K562 (cell line): ENCODE results near the gene MAP3K6. TPM values are rescaled to one million over a fixed set of nuclear protein-coding genes. Genes with fewer than 3 reads are reported as not detected.

Experiments
- ATAC-seq: fragments of 200-7000 bp; cut with Tn5 transposase; 3 replicates; pipeline ENCODE4 v1.9.1; 2020; ENCODE audit warnings: moderate library complexity
- BruUV-seq: library from RNA; stranded (reverse); fragments of 400-500 nt; replicated peaks from 2 replicates; lab custom pipeline; 2021; lab: Mats Ljungman, UMichigan
- CTCF ChIA-PET: fragments of 300-600 bp; formaldehyde crosslinking; extraction: SDS; loops from one replicate; lab custom pipeline; 2021; ENCODE audit warnings: low intra/inter-chr PET ratio; lab: Yijun Ruan, JAX
- POLR2A ChIA-PET: fragments of 300-600, 350-650 bp; sonication (Branson Sonifier 250); formaldehyde crosslinking; extraction: SDS; loops from one replicate; lab custom pipeline; 2021; ENCODE audit warnings: antibody characterized with exemption, inconsistent platforms; lab: Yijun Ruan, JAX
- DNase-seq, 4 experiments: peaks; one replicate each; pipeline versions ENCODE4 v3.0.0 to v3.0.0-alpha.2; 2011 to 2018; ENCODE audit warnings: low spot score in 3 of 4, mixed read lengths in 3 of 4; ENCODE audit errors: extremely low read depth in 1 of 4
- FAIRE-seq: peaks from 2 replicates; lab custom pipeline; 2011; peaks lifted over from hg19 to GRCh38; lab: Jason Lieb, UNC
- H2AFZ ChIP-seq: 2 replicates; pipeline ENCODE4 v1.6.0; 2011; ENCODE audit warnings: low read depth, low read length, control low read depth, inconsistent platforms
- H3K27ac ChIP-seq: fragments of 200-600 bp; 3 replicates; pipeline ENCODE4 v1.8.0; 2011; ENCODE audit warnings: low read depth, mild to moderate bottlenecking, control low read depth, inconsistent platforms, low read length, moderate library complexity, mixed read lengths; ENCODE audit errors: extremely low read depth
- H3K27me3 ChIP-seq, 2 experiments: fragments of 300-600 bp in 1 of 2; 2 replicates in 1 of 2; 3 replicates in 1 of 2; pipeline versions ENCODE4 v1.6.0 to v1.8.0; 2011; ENCODE audit warnings: inconsistent platforms in 2 of 2, low read length in 2 of 2, mild to moderate bottlenecking in 1 of 2, mixed read lengths in 1 of 2, moderate library complexity in 1 of 2; ENCODE audit not compliant: control insufficient read depth in 2 of 2, insufficient read depth in 2 of 2
- H3K36me3 ChIP-seq: fragments of 300-600 bp; 3 replicates; pipeline ENCODE4 v1.8.0; 2011; ENCODE audit warnings: mild to moderate bottlenecking, low read length, inconsistent platforms; ENCODE audit not compliant: control insufficient read depth, insufficient read depth
- H3K4me1 ChIP-seq, 2 experiments: fragments of 200-600 bp in 1 of 2; replicated peaks in 1 of 2; 2 replicates in 1 of 2; 3 replicates in 1 of 2; pipeline versions ENCODE4 v1.5.1 to v1.8.0; 2011; ENCODE audit warnings: inconsistent platforms in 2 of 2, low read length in 2 of 2, mild to moderate bottlenecking in 1 of 2, mixed read lengths in 1 of 2, moderate library complexity in 1 of 2; ENCODE audit not compliant: control insufficient read depth in 2 of 2, insufficient read depth in 2 of 2
- H3K4me2 ChIP-seq: 2 replicates; pipeline ENCODE4 v1.6.1; 2011; ENCODE audit warnings: low read length, control low read depth, inconsistent platforms, mixed read lengths; ENCODE audit not compliant: insufficient read depth
- H3K4me3 ChIP-seq: fragments of 200-600 bp; sonication (generic), shearing (Covaris generic); 2 replicates; pipeline ENCODE4 v1.5.1; 2016; ENCODE audit warnings: control low read depth, inconsistent platforms
- H3K79me2 ChIP-seq: fragments of 200-600 bp; 3 replicates; pipeline ENCODE4 v1.8.0; 2011; ENCODE audit warnings: low read length, inconsistent platforms; ENCODE audit not compliant: control insufficient read depth, insufficient read depth
- H3K9ac ChIP-seq, 2 experiments: 2 replicates each; pipeline versions ENCODE4 v1.6.0 to v1.6.1; 2011; ENCODE audit warnings: low read depth in 2 of 2, low read length in 2 of 2, control low read depth in 1 of 2, inconsistent platforms in 1 of 2, mild to moderate bottlenecking in 1 of 2, mixed read lengths in 1 of 2; ENCODE audit not compliant: insufficient read depth in 1 of 2
- H3K9me1 ChIP-seq: one replicate; pipeline ENCODE4 v1.6.0; 2011; ENCODE audit warnings: inconsistent platforms, mild to moderate bottlenecking, low read length, moderate library complexity; ENCODE audit not compliant: control insufficient read depth, insufficient read depth
- H3K9me3 ChIP-seq: replicated peaks from 2 replicates; pipeline ENCODE4 v1.5.1; 2011; ENCODE audit warnings: low read depth, low read length, inconsistent platforms; ENCODE audit not compliant: control insufficient read depth, insufficient read depth
- H4K20me1 ChIP-seq: replicated peaks from 2 replicates; pipeline ENCODE4 v1.6.1; 2011; ENCODE audit warnings: low read length, inconsistent platforms, mixed read lengths; ENCODE audit not compliant: control insufficient read depth, insufficient read depth
- LARP7 ChIP-seq: fragments of 450-650 bp; IDR thresholded peaks from 2 replicates; pipeline ENCODE4 v1.6.1; 2016
- RB1 ChIP-seq: fragments of 450-650 bp; IDR thresholded peaks from 2 replicates; pipeline ENCODE4 v1.6.1; 2017; ENCODE audit warnings: low read depth, mild to moderate bottlenecking
- SMARCA4 ChIP-seq: fragments of 450-650 bp; IDR thresholded peaks from 2 replicates; pipeline ENCODE4 v1.6.1; 2016
- TBP ChIP-seq: optimal IDR thresholded peaks from 2 replicates; pipeline ENCODE3; 2011; ENCODE audit warnings: low read depth, low read length, improper control_type of control experiment
- ZBTB7A ChIP-seq: IDR thresholded peaks from 2 replicates; pipeline ENCODE4 v1.6.1; 2011; ENCODE audit warnings: low read depth, mild to moderate bottlenecking, low read length, moderate library complexity, borderline replicate concordance; ENCODE audit not compliant: control insufficient read depth
- WGBS: fragments of 100-300 bp; shearing (Covaris generic); methylation state at CpG from one replicate; pipeline ENCODE4 v1.1.6; 2016; ENCODE audit warnings: low coverage, mixed read lengths; ENCODE audit not compliant: insufficient coverage; ENCODE audit errors: missing lambda C conversion rate; 5-methylcytosine and 5-hydroxymethylcytosine counted together
- in situ Hi-C: fragments of 300-500 bp; cut with MboI; formaldehyde crosslinking; loops from 4 replicates; pipeline ENCODE4 v1.15.0; 2018; ENCODE audit warnings: inconsistent platforms, mixed read lengths
- intact Hi-C: fragments of 100-400 bp; cut with micrococcal nuclease; formaldehyde crosslinking; loops from 2 replicates; pipeline ENCODE4 v1.14.2; 2022
- polyA plus RNA-seq, 8 experiments: library from polyadenylated mRNA; depleted of rRNA in 4 of 8; stranded (reverse) in 5 of 8; unstranded in 3 of 8; fragments of >200 nt; fragmentation: Nextera tagmentation in 2 of 8; fragmentation: Illumina TruSeq in 1 of 8; extraction: Ambion mirVana in 2 of 8; extraction: Trizol in 1 of 8; gene quantifications; 2 replicates each; pipeline versions ENCODE4 v1.2.1 to v1.2.3, GENCODE V29; 2011 to 2014; ENCODE audit warnings: inconsistent platforms in 1 of 8, missing spikeins in 1 of 8
- total RNA-seq, 7 experiments: library from RNA; depleted of rRNA in 6 of 7; stranded (reverse); fragments of >200 nt in 6 of 7; fragmentation: Illumina TruSeq in 2 of 7; extraction: Trizol in 2 of 7; gene quantifications; 2 replicates each; pipeline versions ENCODE4 v1.2.1 to v1.2.3, GENCODE V29; 2011 to 2021; ENCODE audit warnings: low replicate concordance in 1 of 7
- TF ChIP-seq, protein P1 (sequence below): fragments of 450-650 bp; formaldehyde crosslinking; IDR thresholded peaks from 2 replicates; pipeline ENCODE4 v1.4.0; 2020; ENCODE audit warnings: mild to moderate bottlenecking, moderate library complexity
- TF ChIP-seq, protein P2 (sequence below), 3 experiments: fragments of 200-800 bp in 1 of 3; sonication (Bioruptor generic) in 1 of 3; sonication (generic) in 1 of 3; formaldehyde crosslinking in 1 of 3; IDR thresholded peaks; 2 replicates each; pipeline versions ENCODE4 v1.6.1 to v1.8.0; 2016 to 2022; ENCODE audit warnings: mild to moderate bottlenecking in 2 of 3, missing compliant biosample characterization in 2 of 3, missing genetic modification characterization in 2 of 3, missing genetic modification reagents in 1 of 3

The MAP3K6 gene
- total and polyA plus RNA-seq, 9 of the 15 experiments (the other 6 are each of a cell fraction or from before 2014, with no cell fraction given) = 0.99 to 21.9 (median 7.0) TPM

DNA sequence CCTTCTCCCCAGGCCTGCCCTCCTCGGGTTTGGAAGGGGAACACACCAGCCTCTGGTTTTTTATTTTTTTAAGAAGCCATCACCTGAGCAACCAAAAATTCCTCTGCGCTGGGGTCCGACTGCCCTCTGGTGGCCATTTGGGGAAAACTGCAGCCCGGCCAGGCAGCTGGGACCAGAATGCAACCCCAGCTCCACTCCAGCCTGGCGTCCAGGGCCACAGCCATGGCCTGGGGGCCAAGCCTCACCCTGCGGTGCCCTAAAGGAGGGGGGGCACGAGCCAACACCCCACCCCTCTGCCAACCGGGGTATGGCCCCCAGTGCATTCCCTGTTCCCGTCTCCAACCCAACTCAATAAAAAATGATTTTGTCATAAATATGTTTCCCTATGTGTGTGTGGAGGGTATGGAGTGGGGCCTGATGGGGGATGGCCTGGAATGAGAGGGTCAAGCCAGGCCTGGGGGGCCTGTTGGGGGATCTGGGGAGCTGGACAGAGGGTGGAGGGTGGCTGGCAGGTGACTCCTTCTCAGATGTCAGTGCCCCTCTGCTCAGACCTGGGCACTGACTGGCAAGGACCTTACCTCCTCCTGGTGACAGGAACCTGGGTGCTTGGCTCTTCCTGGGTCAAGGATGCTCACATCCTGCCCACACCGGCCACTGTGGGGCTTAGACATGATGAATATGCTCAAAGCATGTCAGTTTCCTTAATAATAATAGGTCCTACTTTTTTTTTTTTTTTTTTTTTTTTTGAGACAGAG, 28.9 kb upstream of the MAP3K6 start (continued):
- TF ChIP-seq, protein P1, sequence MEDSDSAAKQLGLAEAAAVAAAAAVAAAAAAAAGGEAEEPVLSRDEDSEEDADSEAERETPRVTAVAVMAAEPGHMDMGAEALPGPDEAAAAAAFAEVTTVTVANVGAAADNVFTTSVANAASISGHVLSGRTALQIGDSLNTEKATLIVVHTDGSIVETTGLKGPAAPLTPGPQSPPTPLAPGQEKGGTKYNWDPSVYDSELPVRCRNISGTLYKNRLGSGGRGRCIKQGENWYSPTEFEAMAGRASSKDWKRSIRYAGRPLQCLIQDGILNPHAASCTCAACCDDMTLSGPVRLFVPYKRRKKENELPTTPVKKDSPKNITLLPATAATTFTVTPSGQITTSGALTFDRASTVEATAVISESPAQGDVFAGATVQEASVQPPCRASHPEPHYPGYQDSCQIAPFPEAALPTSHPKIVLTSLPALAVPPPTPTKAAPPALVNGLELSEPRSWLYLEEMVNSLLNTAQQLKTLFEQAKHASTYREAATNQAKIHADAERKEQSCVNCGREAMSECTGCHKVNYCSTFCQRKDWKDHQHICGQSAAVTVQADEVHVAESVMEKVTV = peak; percentile 89
- no peak for TF ChIP-seq SMARCA4
- peak; percentile 46; the same call in 1 of the 2 replicates for TF ChIP-seq RB1
- peak; percentile 17 for TF ChIP-seq TBP
- TF ChIP-seq, protein P2, sequence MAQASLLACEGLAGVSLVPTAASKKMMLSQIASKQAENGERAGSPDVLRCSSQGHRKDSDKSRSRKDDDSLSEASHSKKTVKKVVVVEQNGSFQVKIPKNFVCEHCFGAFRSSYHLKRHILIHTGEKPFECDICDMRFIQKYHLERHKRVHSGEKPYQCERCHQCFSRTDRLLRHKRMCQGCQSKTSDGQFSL (CRISPR knock-in tag; IDR thresholded peaks at IDR 0.05) = no peak
- TF ChIP-seq, protein P2 (tag; IDR thresholded peaks at IDR 0.05) = no peak
- no peak for TF ChIP-seq LARP7
- TF ChIP-seq, all 486 proteins: peak for 48

DNA sequence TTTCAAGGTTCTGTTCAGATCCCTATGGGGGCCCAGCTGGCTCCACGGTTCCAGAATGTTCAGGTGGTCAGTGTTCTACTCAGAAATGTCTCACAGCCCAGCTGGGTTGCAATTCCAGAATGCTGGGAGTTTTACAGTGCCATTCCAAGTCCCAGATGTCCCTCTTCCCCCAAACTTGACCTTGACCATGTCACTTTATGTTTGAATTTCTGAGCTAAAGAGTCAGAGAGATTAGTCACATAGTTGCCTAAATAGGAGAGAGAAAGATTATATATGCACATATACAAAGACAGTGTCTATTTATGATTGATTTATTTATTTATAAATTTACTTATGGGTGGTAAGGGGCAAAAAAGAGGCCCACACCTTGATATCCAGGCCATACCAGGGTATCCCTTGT, 28.2 kb upstream of the MAP3K6 start:
- ATAC-seq (no peak), FAIRE-seq (no peak), DNase-seq (no peak)
- WGBS = 75% methylated on average over 1 of the region's 1 CpG
- Histone ChIP-seq H3K36me3 (peaks cover 9% of the 10 kb centered on the region; the same call in 1 of the 3 replicates), H4K20me1 (no peaks in the 10 kb centered on the region), H3K4me2 (no peak overlapping the region), H2AFZ (no peak overlapping the region), H3K79me2 (peaks cover 12% of the 10 kb centered on the region), H3K9me3 (no peaks in the 10 kb centered on the region), H3K4me1 (peaks cover 8 to 55% of the 10 kb centered on the region in 2 experiments), H3K9me1 (no peaks in the 10 kb centered on the region), H3K9ac (no peak overlapping the region), H3K4me3 (no peak overlapping the region), H3K27ac (peak overlapping the region; percentile 8; the same call in 1 of the 3 replicates), H3K27me3 (no peaks in the 10 kb centered on the region)
- POLR2A ChIA-PET = interaction anchor here (0.6 to 2.1 kb wide), 6 partner anchors 28 to 243 kb away, joined by 3 to 10 read pairs (median 4); partner anchors contain the start of gene MAP3K6
- in situ Hi-C loops = loop anchor here (5.0 kb wide), 3 partner anchors 212 to 293 kb away; no protein-coding TSS in a partner anchor
- CTCF ChIA-PET = interaction anchor here (0.6 to 2.9 kb wide), 12 partner anchors 28 to 350 kb away, joined by 3 to 49 read pairs (median 4); partner anchors contain the start of genes AHDC1 and MAP3K6
- intact Hi-C loops = loop anchor here (1.0 to 5.0 kb wide), 5 partner anchors 38 to 348 kb away; no protein-coding TSS in a partner anchor
- no TSS peak for BruUV-seq
- TF ChIP-seq TBP (peak; percentile 3), ZBTB7A (no peak)
